ENCODE data around the gene SCUBE1. TPM values are rescaled to one million over a fixed set of nuclear protein-coding genes. Genes with fewer than 3 reads are reported as not detected.

SCUBE1 gene
- total and polyA plus RNA-seq, 2 of the 4 experiments (the other 2 are of a cell fraction): not detected

DNA sequence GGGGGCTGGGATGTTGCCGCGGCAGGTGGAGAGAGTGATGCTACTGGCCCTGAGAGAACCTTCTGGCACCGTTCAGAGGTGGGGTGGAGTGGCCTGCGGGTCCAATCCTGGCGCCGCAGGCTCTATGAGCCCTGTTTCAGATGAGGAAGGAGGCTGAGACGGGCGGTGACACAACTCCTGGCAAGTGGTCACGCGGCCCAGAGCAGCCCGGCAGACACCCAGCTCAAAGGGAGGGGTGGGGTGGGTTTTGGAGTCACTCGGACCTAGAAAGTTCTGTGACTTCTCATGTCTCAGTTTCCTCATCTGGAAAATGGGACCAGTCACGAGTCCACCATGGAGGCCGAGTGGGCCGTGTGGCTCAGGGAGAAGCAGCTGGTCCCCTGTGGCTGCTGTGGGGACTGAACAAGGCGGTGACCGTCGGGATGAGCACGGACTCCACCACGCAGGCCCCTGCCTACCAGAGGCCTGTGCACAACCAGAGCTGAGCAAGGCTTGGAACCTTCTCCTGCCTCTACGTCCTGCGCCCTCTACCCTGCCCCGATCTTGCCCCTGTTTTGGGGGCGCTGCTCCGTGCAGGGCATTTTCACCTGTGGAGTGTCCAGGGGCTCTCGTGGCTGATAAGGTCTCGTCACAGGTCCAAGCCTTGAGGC, 188.2 kb downstream of the SCUBE1 start:
- no peak overlapping the region for H2BK20ac ChIP-seq (ENCODE audit: low read depth, low read length)
- no peak overlapping the region for H3K18ac ChIP-seq (ENCODE audit: low read depth, low read length)
- no peak overlapping the region for H2BK5ac ChIP-seq (ENCODE audit: low read depth, low read length, poor library complexity, severe bottlenecking)
- peaks cover 45% of the 10 kb centered on the region for H4K20me1 ChIP-seq (ENCODE audit: insufficient read depth, low read length)
- H3K14ac ChIP-seq (replicated peaks; ENCODE audit: low read depth, low read length): no peak overlapping the region
- no peak for DNase-seq
- H3K56ac ChIP-seq (ENCODE audit: extremely low read depth, insufficient read depth, low read length): no peak overlapping the region
- H3K36me3 ChIP-seq (ENCODE audit: control insufficient read depth, insufficient read depth, low read length): peaks cover 5% of the 10 kb centered on the region; the same call in 1 of the 2 replicates
- H3K9ac ChIP-seq (ENCODE audit: low read depth, low read length): no peak overlapping the region
- dilution Hi-C loops (cut with HindIII; ENCODE audit: low sequenced_read_pairs, unreplicated experiment): no loop called here
- BruUV-seq (replicated peaks): no TSS peak
- ATAC-seq (ENCODE audit: low read depth): no peak
- TF ChIP-seq RCOR1 (IDR thresholded peaks at IDR 0.05; ENCODE audit: insufficient replicate concordance, low read length) (no peak), MAZ (IDR thresholded peaks at IDR 0.05; ENCODE audit: borderline replicate concordance, low read depth, low read length) (no peak), CHD1 (IDR thresholded peaks at IDR 0.05; ENCODE audit: low read depth, low read length) (no peak), RFX5 (IDR thresholded peaks at IDR 0.05; ENCODE audit: low read depth, low read length) (no peak), SMC3 (IDR thresholded peaks at IDR 0.05; ENCODE audit: low read depth, low read length) (no peak), NFE2L2 (IDR thresholded peaks at IDR 0.05; ENCODE audit: low read depth, low read length) (no peak), FOS (IDR thresholded peaks at IDR 0.05; ENCODE audit: low read depth, low read length) (no peak), CEBPB (IDR thresholded peaks at IDR 0.05; ENCODE audit: low read depth, low read length) (no peak), MXI1 (IDR thresholded peaks at IDR 0.05; ENCODE audit: borderline replicate concordance, low read depth, low read length) (no peak), POLR2A (IDR thresholded peaks at IDR 0.05; ENCODE audit: low read depth, low read length) (no peak)
- TF ChIP-seq, protein P1, sequence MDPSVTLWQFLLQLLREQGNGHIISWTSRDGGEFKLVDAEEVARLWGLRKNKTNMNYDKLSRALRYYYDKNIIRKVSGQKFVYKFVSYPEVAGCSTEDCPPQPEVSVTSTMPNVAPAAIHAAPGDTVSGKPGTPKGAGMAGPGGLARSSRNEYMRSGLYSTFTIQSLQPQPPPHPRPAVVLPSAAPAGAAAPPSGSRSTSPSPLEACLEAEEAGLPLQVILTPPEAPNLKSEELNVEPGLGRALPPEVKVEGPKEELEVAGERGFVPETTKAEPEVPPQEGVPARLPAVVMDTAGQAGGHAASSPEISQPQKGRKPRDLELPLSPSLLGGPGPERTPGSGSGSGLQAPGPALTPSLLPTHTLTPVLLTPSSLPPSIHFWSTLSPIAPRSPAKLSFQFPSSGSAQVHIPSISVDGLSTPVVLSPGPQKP (IDR thresholded peaks at IDR 0.05; ENCODE audit: borderline replicate concordance, low read depth, low read length): no peak
- TF ChIP-seq, protein P2, sequence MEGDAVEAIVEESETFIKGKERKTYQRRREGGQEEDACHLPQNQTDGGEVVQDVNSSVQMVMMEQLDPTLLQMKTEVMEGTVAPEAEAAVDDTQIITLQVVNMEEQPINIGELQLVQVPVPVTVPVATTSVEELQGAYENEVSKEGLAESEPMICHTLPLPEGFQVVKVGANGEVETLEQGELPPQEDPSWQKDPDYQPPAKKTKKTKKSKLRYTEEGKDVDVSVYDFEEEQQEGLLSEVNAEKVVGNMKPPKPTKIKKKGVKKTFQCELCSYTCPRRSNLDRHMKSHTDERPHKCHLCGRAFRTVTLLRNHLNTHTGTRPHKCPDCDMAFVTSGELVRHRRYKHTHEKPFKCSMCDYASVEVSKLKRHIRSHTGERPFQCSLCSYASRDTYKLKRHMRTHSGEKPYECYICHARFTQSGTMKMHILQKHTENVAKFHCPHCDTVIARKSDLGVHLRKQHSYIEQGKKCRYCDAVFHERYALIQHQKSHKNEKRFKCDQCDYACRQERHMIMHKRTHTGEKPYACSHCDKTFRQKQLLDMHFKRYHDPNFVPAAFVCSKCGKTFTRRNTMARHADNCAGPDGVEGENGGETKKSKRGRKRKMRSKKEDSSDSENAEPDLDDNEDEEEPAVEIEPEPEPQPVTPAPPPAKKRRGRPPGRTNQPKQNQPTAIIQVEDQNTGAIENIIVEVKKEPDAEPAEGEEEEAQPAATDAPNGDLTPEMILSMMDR (conservative IDR thresholded peaks at IDR 0.05; ENCODE audit: low read depth, low read length): no peak
- TF ChIP-seq, protein P3, sequence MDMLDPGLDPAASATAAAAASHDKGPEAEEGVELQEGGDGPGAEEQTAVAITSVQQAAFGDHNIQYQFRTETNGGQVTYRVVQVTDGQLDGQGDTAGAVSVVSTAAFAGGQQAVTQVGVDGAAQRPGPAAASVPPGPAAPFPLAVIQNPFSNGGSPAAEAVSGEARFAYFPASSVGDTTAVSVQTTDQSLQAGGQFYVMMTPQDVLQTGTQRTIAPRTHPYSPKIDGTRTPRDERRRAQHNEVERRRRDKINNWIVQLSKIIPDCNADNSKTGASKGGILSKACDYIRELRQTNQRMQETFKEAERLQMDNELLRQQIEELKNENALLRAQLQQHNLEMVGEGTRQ (IDR thresholded peaks at IDR 0.05; ENCODE audit: low read depth, low read length): no peak
- no peak overlapping the region for H2AK5ac ChIP-seq (ENCODE audit: low read depth, low read length)
- in situ Hi-C loops (cut with MboI; ENCODE audit: low sequenced_read_pairs): no loop called here
- H3K27ac ChIP-seq (ENCODE audit: insufficient read depth, low read length): no peak overlapping the region
- H2AK9ac ChIP-seq (replicated peaks; ENCODE audit: low read depth, low read length, poor library complexity): peak overlapping the region; percentile 19
- no peak overlapping the region for H3K4me2 ChIP-seq (ENCODE audit: low read depth, low read length)
- H3K9me3 ChIP-seq (ENCODE audit: control insufficient read depth, insufficient read depth, low read length): no peaks in the 10 kb centered on the region
- no peak overlapping the region for H4K91ac ChIP-seq (ENCODE audit: insufficient read depth, low read depth, low read length)
- H2BK120ac ChIP-seq (ENCODE audit: low read depth, low read length): no peak overlapping the region
- no peak overlapping the region for H4K5ac ChIP-seq (ENCODE audit: low read depth, low read length)
- H3K4me1 ChIP-seq (ENCODE audit: control insufficient read depth, insufficient read depth, low read length): peaks cover 11% of the 10 kb centered on the region
- 94% methylated on average over 11 of the region's 27 CpGs; no CpG with 5 or more reads in 1 of the 2 experiments for WGBS, 2 experiments (ENCODE audit: extremely low coverage in 2 of 2, insufficient read length in 1 of 2)
- no peak overlapping the region for H4K8ac ChIP-seq (ENCODE audit: low read depth in 2 of 2, low read length in 2 of 2)
- intact Hi-C loops (cut with micrococcal nuclease): no loop called here
- peaks cover 14 to 72% of the 10 kb centered on the region in 2 experiments for H3K79me1 ChIP-seq (ENCODE audit: low read depth in 1 of 2, low read length in 2 of 2)
- ChIA-PET CTCF (no interaction called here), POLR2A (ENCODE audit: unreplicated experiment) (interaction anchor here (0.6 kb wide), 1 partner anchor 642 kb away, joined by 7 read pairs; no protein-coding TSS in a partner anchor)
- no peak overlapping the region for H2AFZ ChIP-seq (replicated peaks; ENCODE audit: low read length, poor library complexity)
- no peaks in the 10 kb centered on the region for H3K27me3 ChIP-seq (ENCODE audit: control insufficient read depth, insufficient read depth, low read length)
- H3K4ac ChIP-seq (ENCODE audit: low read depth, low read length): no peak overlapping the region
- H2BK15ac ChIP-seq (ENCODE audit: low read depth, low read length): no peak overlapping the region
- no peak overlapping the region for H3K4me3 ChIP-seq (ENCODE audit: insufficient read depth, low read depth, low read length)
- H3K23ac ChIP-seq (ENCODE audit: low read depth, low read length): no peak overlapping the region
- H3K9me1 ChIP-seq (ENCODE audit: insufficient read depth, low read length): peaks cover 13% of the 10 kb centered on the region; the same call in 1 of the 2 replicates

Measured in IMR-90 (cell line).